Ectodermal cell (in vitro differentiated cells): Measurements from ENCODE around the gene NR3C2.

Experiments used
- H3K27ac ChIP-seq: 2 replicates; pipeline ENCODE4 v1.7.0; 2013; ENCODE audit warnings: mild to moderate bottlenecking, low read depth, low read length; ENCODE audit not compliant: insufficient read depth, poor library complexity, severe bottlenecking
- H3K27me3 ChIP-seq: 2 replicates; pipeline ENCODE4 v1.7.0; 2013; ENCODE audit warnings: mild to moderate bottlenecking, low read length; ENCODE audit not compliant: insufficient read depth, control insufficient read depth, poor library complexity, severe bottlenecking
- H3K36me3 ChIP-seq: one replicate; pipeline ENCODE4 v1.7.0; 2013; ENCODE audit warnings: low read length; ENCODE audit not compliant: control insufficient read depth, insufficient read depth
- H3K4me1 ChIP-seq: one replicate; pipeline ENCODE4 v1.7.0; 2013; ENCODE audit warnings: low read length; ENCODE audit not compliant: control insufficient read depth, insufficient read depth
- H3K4me3 ChIP-seq: 2 replicates; pipeline ENCODE4 v1.7.0; 2013; ENCODE audit warnings: low read depth, low read length, control low read depth; ENCODE audit not compliant: insufficient read depth
- H3K9me3 ChIP-seq: 2 replicates; pipeline ENCODE4 v1.7.0; 2013; ENCODE audit warnings: mild to moderate bottlenecking, low read length, moderate library complexity; ENCODE audit not compliant: control insufficient read depth
- WGBS, 2 experiments: methylation state at CpG; one replicate each; pipeline ENCODE4 v1.1.7; 2013; ENCODE audit warnings: missing lambda C conversion rate in 2 of 2; 5-methylcytosine and 5-hydroxymethylcytosine counted together

The NR3C2 gene

DNA sequence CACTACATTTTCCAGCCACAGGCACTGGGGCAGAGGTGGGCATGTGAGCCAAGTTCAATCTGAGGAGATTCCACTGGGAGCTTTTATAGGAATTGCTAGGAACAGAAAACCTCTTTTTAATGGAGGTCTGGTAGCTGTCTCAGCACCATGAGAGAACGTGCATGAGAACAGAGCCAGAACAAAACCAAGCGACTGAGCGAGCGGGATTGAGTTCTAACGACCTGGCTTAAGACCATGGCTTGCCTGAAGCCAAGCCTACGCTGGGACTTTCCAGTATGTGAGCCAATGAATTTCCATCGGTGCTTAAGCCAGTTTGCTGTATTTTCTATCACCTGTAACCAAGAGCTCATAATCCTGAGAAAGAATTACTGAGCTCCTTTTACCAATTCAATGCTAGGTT is 183.7 kb downstream of the NR3C2 start:
- Histone ChIP-seq H3K27me3 (no peaks in the 10 kb centered on the region), H3K4me1 (no peaks in the 10 kb centered on the region), H3K9me3 (no peaks in the 10 kb centered on the region), H3K36me3 (no peaks in the 10 kb centered on the region), H3K4me3 (no peak overlapping the region), H3K27ac (no peak overlapping the region)
- WGBS, 2 experiments: 93% methylated on average over 7 of the region's 7 CpGs

DNA sequence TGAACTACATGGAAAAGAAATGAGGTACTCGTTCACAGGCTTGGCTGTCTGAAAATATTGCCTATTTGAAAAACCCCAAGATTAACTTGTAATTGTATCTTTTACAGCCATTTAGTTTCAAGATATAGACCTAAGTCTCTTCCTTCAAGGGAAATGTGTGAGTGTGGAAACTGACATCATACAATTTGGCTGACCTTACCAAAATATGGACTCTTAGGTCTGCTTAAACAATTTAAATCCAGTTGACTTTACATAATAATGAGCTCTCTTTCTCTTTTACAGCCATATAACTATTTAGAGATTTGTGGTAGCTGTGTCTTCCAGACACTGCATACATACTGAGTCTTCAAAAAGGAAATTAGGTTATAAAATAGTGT is 186.9 kb downstream of the NR3C2 start:
- H3K27me3 ChIP-seq: no peaks in the 10 kb centered on the region
- no peaks in the 10 kb centered on the region for H3K4me1 ChIP-seq
- H3K9me3 ChIP-seq: no peaks in the 10 kb centered on the region
- no peaks in the 10 kb centered on the region for H3K36me3 ChIP-seq
- no peak overlapping the region for H3K4me3 ChIP-seq
- H3K27ac ChIP-seq: no peak overlapping the region
- WGBS, 2 experiments: 86% methylated on average over 1 of the region's 1 CpG; no CpG with 5 or more reads in 1 of the 2 experiments

- Histone ChIP-seq H3K27ac (no peak overlapping the region), H3K9me3 (no peaks in the 10 kb centered on the region), H3K36me3 (no peaks in the 10 kb centered on the region), H3K27me3 (no peaks in the 10 kb centered on the region), H3K4me1 (no peaks in the 10 kb centered on the region), H3K4me3 (no peak overlapping the region)
- no CpG with 5 or more reads among the region's 1 CpG for WGBS, 2 experiments
Observed at GRCh38 chr4:148254621-148255343, 187.4 kb downstream of the NR3C2 start.

DNA sequence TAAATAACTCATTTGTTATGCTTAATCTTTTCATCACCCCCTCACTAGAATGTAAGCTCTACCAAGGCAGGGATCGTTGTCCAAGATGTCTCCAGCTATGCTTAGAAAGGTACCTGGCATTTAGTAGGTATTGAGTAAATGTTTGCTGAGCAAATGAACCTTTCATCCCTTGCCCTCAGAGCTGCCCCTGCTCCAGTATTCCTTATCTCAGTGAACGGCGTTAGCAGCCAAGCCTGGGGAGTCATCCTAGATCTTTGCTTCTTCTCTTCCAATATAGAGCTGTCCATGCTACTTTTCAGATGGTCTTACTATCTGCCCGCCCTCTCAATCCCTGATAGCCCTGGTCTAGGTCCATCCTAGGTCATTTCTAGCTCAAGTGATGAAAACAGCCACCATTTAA is 188.4 kb downstream of the NR3C2 start:
- H3K9me3 ChIP-seq: no peaks in the 10 kb centered on the region
- H3K27ac ChIP-seq: no peak overlapping the region
- WGBS, 2 experiments: 87 to 93% methylated on average over 3 to 4 of the region's 4 CpGs
- no peaks in the 10 kb centered on the region for H3K36me3 ChIP-seq
- H3K4me1 ChIP-seq: no peaks in the 10 kb centered on the region
- H3K27me3 ChIP-seq: no peaks in the 10 kb centered on the region
- no peak overlapping the region for H3K4me3 ChIP-seq

- Histone ChIP-seq H3K36me3 (no peaks in the 10 kb centered on the region), H3K4me1 (no peaks in the 10 kb centered on the region), H3K27ac (no peak overlapping the region), H3K4me3 (no peak overlapping the region), H3K9me3 (no peaks in the 10 kb centered on the region), H3K27me3 (no peaks in the 10 kb centered on the region)
- WGBS, 2 experiments: 81 to 86% methylated on average over 2 to 4 of the region's 4 CpGs
Observed at GRCh38 chr4:148248824-148249223, 193.4 kb downstream of the NR3C2 start.

DNA sequence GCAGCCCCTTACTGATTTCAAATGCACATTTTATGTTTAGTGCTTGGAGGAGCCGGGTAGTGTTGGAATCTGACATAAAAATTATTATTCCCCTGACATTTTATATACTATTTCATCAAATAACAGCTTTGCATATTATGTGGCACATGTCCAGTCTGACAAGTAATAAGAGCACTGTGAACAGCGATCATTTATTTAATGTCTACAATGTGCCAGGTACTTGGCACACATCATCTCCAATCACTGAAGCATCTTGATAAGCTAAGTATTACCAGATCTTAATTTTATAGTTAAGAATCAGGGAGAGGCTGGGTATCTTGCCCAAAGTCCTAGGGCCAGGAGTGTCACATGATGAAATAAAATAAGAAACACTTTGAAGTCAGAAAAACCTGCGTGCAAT is 197.2 kb downstream of the NR3C2 start:
- H3K27me3 ChIP-seq: no peaks in the 10 kb centered on the region
- no peaks in the 10 kb centered on the region for H3K9me3 ChIP-seq
- no peaks in the 10 kb centered on the region for H3K36me3 ChIP-seq
- H3K27ac ChIP-seq: no peak overlapping the region
- H3K4me1 ChIP-seq: no peaks in the 10 kb centered on the region
- H3K4me3 ChIP-seq: no peak overlapping the region
- WGBS, 2 experiments: 86 to 100% methylated on average over 2 to 3 of the region's 3 CpGs

DNA sequence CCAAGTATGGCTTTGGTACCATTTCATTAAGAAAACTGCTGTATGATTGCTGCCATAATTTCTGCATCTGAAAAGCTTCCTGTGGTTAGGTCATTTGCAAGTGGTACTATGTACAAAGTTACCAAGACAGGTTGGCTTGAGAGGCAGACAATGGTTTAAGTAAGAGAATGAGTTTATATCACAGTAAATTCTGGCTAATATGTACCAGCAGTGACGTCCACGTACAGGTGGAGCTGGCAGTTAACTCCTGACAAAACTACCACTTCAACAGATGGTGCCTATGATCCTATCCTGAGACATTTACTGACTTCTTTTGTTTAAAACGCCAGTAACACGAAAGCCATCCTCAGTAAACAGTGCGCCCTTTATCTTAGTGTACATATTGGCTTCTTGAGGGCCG is 198.4 kb downstream of the NR3C2 start:
- Histone ChIP-seq H3K27me3 (no peaks in the 10 kb centered on the region), H3K9me3 (no peaks in the 10 kb centered on the region), H3K4me1 (no peaks in the 10 kb centered on the region), H3K36me3 (no peaks in the 10 kb centered on the region), H3K4me3 (no peak overlapping the region), H3K27ac (no peak overlapping the region)
- WGBS, 2 experiments: 80 to 82% methylated on average over 6 of the region's 6 CpGs

DNA sequence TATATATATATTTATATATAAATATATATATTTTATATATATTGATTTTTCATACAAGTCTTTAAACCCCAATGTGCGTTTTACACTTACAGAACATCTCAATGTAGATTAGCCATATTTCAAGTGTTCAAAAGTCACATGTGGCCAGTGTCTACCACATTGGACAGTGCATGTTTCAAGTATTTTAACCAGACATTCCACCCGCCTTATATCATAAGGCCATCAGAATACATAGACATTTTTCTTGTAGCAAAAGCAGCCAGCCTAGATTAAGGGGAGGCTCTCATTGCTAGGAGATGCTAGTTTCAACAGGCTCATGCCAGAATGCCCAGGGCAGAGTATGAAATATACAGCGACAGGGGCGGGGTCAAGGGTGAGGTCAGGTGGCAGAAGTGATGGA is 202.0 kb downstream of the NR3C2 start:
- Histone ChIP-seq H3K27me3 (no peaks in the 10 kb centered on the region), H3K9me3 (no peaks in the 10 kb centered on the region), H3K36me3 (no peaks in the 10 kb centered on the region), H3K4me3 (no peak overlapping the region), H3K4me1 (no peaks in the 10 kb centered on the region), H3K27ac (no peak overlapping the region)
- 91 to 97% methylated on average over 4 of the region's 4 CpGs for WGBS, 2 experiments

DNA sequence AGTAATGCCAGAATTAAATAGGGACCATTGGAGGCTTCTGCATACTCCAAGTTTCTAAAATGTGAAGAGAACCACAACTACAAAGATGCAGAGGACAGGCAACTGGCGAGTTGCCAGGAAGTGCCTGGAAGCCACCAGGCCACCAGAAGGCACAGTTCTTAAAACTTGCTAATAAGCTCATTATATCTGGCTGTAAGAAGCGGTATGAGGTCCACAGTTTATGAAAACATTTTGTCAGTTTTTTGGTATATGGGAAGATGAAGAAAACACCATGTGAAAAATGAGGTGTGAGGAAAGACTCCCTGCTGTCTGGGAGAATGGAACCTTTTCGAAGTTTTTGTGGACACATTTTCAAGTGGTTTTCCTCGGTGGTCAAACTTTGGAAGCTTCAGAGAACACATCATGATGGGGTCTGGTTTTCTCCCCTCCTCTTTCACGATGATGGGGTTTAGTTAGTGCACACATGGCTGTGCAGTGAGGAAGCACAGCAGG is 202.7 kb downstream of the NR3C2 start:
- Histone ChIP-seq H3K27ac (no peak overlapping the region), H3K4me3 (no peak overlapping the region), H3K9me3 (no peaks in the 10 kb centered on the region), H3K4me1 (no peaks in the 10 kb centered on the region), H3K27me3 (no peaks in the 10 kb centered on the region), H3K36me3 (no peaks in the 10 kb centered on the region)
- WGBS, 2 experiments: 93 to 96% methylated on average over 4 to 5 of the region's 5 CpGs

- Histone ChIP-seq H3K36me3 (no peaks in the 10 kb centered on the region), H3K27ac (no peak overlapping the region), H3K9me3 (no peaks in the 10 kb centered on the region), H3K4me3 (no peak overlapping the region), H3K27me3 (no peaks in the 10 kb centered on the region), H3K4me1 (no peaks in the 10 kb centered on the region)
- WGBS, 2 experiments: 92% methylated on average over 4 of the region's 4 CpGs
Observed at GRCh38 chr4:148238811-148239493, 203.3 kb downstream of the NR3C2 start.
